PC-3 (cell line): ENCODE results near the gene MYO10.

Experiments
- EZH2 ChIP-seq: fragments of 300-600 bp; sonication (generic); IDR thresholded peaks from one replicate; pipeline ENCODE4 v1.6.1; 2017; ENCODE audit warnings: antibody characterized with exemption, mild to moderate bottlenecking, low read length; ENCODE audit not compliant: unreplicated experiment
- TF ChIP-seq, protein P1 (sequence below): fragments of 300-600 bp; sonication (generic); conservative IDR thresholded peaks from 2 replicates; pipeline ENCODE4 v1.5.1; 2017; ENCODE audit warnings: antibody characterized with exemption, low read depth, mild to moderate bottlenecking, low read length

DNA sequence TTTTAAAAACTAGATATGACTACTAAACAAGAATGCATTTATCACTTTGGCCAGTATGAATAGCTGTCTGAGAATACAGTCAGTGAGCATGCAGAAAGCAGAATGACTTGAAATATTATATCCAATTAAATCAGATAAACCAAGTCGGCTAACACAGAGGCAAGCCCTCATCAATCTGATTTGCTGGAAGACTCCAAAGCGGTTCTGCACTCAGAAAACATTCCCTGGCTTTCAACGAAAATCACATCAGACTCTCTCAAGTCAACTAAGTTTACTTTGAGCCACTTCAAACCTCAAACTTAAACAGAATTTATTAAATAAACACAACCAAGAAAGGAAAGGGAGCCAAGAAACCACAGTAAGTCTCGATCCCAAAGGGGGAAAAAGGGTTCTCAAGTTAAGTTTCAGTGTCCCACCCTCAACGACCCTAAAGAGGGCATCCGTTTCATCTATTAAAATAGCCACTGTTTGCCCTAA lies 1.4 kb downstream of the MYO10 start:
- TF ChIP-seq, protein P1, sequence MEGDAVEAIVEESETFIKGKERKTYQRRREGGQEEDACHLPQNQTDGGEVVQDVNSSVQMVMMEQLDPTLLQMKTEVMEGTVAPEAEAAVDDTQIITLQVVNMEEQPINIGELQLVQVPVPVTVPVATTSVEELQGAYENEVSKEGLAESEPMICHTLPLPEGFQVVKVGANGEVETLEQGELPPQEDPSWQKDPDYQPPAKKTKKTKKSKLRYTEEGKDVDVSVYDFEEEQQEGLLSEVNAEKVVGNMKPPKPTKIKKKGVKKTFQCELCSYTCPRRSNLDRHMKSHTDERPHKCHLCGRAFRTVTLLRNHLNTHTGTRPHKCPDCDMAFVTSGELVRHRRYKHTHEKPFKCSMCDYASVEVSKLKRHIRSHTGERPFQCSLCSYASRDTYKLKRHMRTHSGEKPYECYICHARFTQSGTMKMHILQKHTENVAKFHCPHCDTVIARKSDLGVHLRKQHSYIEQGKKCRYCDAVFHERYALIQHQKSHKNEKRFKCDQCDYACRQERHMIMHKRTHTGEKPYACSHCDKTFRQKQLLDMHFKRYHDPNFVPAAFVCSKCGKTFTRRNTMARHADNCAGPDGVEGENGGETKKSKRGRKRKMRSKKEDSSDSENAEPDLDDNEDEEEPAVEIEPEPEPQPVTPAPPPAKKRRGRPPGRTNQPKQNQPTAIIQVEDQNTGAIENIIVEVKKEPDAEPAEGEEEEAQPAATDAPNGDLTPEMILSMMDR = no peak
- TF ChIP-seq EZH2 = no peak
